Amniotic stem cell (primary cell): ENCODE measurements around the gene KIRREL3.

Experiments used
- DNase-seq: peaks from one replicate; lab custom pipeline; 2025; lab: John Stamatoyannopoulos, UW

Gene KIRREL3

GRCh38 chr11:126512251-126512650 lies 488.3 kb downstream of the KIRREL3 start:
- DNase-seq, result no peak

GRCh38 chr11:126511475-126512115 lies 489.0 kb downstream of the KIRREL3 start:
- DNase-seq, result no peak

GRCh38 chr11:126510621-126511370 lies 489.8 kb downstream of the KIRREL3 start:
- no peak for DNase-seq

- no peak for DNase-seq
These were observed 492.9 kb downstream of the KIRREL3 start for GRCh38 chr11:126507646-126508045.

GRCh38 chr11:126506789-126507188 lies 493.8 kb downstream of the KIRREL3 start:
- DNase-seq, result no peak

- no peak for DNase-seq
These were observed 497.6 kb downstream of the KIRREL3 start for GRCh38 chr11:126502982-126503381.

- DNase-seq, result no peak
These were observed 498.4 kb downstream of the KIRREL3 start for GRCh38 chr11:126502159-126502558.

GRCh38 chr11:126501641-126502040 lies 498.9 kb downstream of the KIRREL3 start:
- DNase-seq, result no peak

GRCh38 chr11:126500981-126501380 lies 499.6 kb downstream of the KIRREL3 start:
- DNase-seq, result no peak

GRCh38 chr11:126499131-126499752 lies 501.3 kb downstream of the KIRREL3 start:
- no peak for DNase-seq

GRCh38 chr11:126498281-126498680 lies 502.3 kb downstream of the KIRREL3 start:
- DNase-seq, result no peak

- no peak for DNase-seq
These were observed 502.9 kb downstream of the KIRREL3 start for GRCh38 chr11:126497581-126498122.

GRCh38 chr11:126496576-126497337 lies 503.8 kb downstream of the KIRREL3 start:
- DNase-seq, result no peak

GRCh38 chr11:126495281-126496220 lies 505.0 kb downstream of the KIRREL3 start:
- DNase-seq, result no peak

- DNase-seq, result no peak
These were observed 505.7 kb downstream of the KIRREL3 start for GRCh38 chr11:126494831-126495230.

GRCh38 chr11:126492331-126493082 lies 508.1 kb downstream of the KIRREL3 start:
- DNase-seq, result no peak

GRCh38 chr11:126491092-126491491 lies 509.5 kb downstream of the KIRREL3 start:
- DNase-seq, result no peak

- no peak for DNase-seq
These were observed 510.5 kb downstream of the KIRREL3 start for GRCh38 chr11:126489836-126490660.
